ENCODE measurements around the gene NR6A1. TPM values are rescaled to one million over a fixed set of nuclear protein-coding genes. Genes with fewer than 3 reads are reported as not detected.
A peak's percentile ranks its signal among the peaks of the same experiment; 100 is the strongest.

Gene NR6A1
- total and polyA plus RNA-seq, 2 experiments from 2014 or later, result 44.2 to 139 TPM

- Histone ChIP-seq H3K4me2 (peak overlapping the region; percentile 72), H4K20me1 (replicated peaks; ENCODE audit: insufficient read depth) (no peaks in the 10 kb centered on the region), H3K27me3 (ENCODE audit: insufficient read depth) (no peaks in the 10 kb centered on the region), H3K27ac (ENCODE audit: low read depth) (peak overlapping the region; percentile 84; the same call in 1 of the 2 replicates), H3K9me2 (ENCODE audit: insufficient read depth) (no peaks in the 10 kb centered on the region), H3K79me2 (replicated peaks; ENCODE audit: insufficient read depth) (peaks cover 60% of the 10 kb centered on the region), H2AFZ (no peak overlapping the region), H3F3A (replicated peaks; ENCODE audit: low read depth) (no peaks in the 10 kb centered on the region), H3K36me3 (ENCODE audit: insufficient read depth) (no peaks in the 10 kb centered on the region), H3K4me1 (ENCODE audit: insufficient read depth) (peaks cover 73% of the 10 kb centered on the region), H3K4me3 (peak overlapping the region; percentile 46)
- H3K4me3 Mint-ChIP-seq, result peak overlapping the region; percentile 71
- H3K27me3 Mint-ChIP-seq (ENCODE audit: insufficient read depth, low read depth, poor library complexity), result peaks cover 6% of the 10 kb centered on the region
- DNase-seq (ENCODE audit: low spot score), result no peak
- H3K4me1 Mint-ChIP-seq, result peaks cover 88% of the 10 kb centered on the region
- no peaks in the 10 kb centered on the region for H3K36me3 Mint-ChIP-seq (ENCODE audit: low read depth)
- no peak for TF ChIP-seq POLR2AphosphoS5 (IDR thresholded peaks at IDR 0.05; ENCODE audit: low read depth)
- no peak for TF ChIP-seq NANOG (IDR thresholded peaks at IDR 0.05; ENCODE audit: borderline replicate concordance)
- TF ChIP-seq ETS1 (IDR thresholded peaks at IDR 0.05), result no peak
- no peak for TF ChIP-seq REST (IDR thresholded peaks at IDR 0.05; ENCODE audit: unreplicated experiment)
- no peak for TF ChIP-seq EZH2phosphoT487 (IDR thresholded peaks at IDR 0.05; ENCODE audit: unreplicated experiment)
- no peak for TF ChIP-seq EZH2 (IDR thresholded peaks at IDR 0.05; ENCODE audit: low read depth, unreplicated experiment)
- TF ChIP-seq JUNB (IDR thresholded peaks at IDR 0.05; ENCODE audit: unreplicated experiment), result no peak
- TF ChIP-seq CREB1 (CRISPR knock-in tag; IDR thresholded peaks at IDR 0.05; ENCODE audit: low read depth), result no peak
- TF ChIP-seq ZNF462 (CRISPR knock-in tag; IDR thresholded peaks at IDR 0.05), result no peak
- no peak for TF ChIP-seq CTCF (conservative IDR thresholded peaks at IDR 0.05; ENCODE audit: low read depth in 2 of 2)
- no peak for TF ChIP-seq ZNF114 (CRISPR knock-in tag; IDR thresholded peaks at IDR 0.05)
- no peak for TF ChIP-seq STAT1 (IDR thresholded peaks at IDR 0.05; ENCODE audit: unreplicated experiment)
- no peak for TF ChIP-seq ZNF331 (CRISPR knock-in tag; IDR thresholded peaks at IDR 0.05; ENCODE audit: low read depth)
- ATAC-seq, result no peak
- H3K9me3 Mint-ChIP-seq, result no peaks in the 10 kb centered on the region
- H3K27ac Mint-ChIP-seq, result peak overlapping the region; percentile 97
Measured at GRCh38 chr9:124759327-124759726, 11.8 kb downstream of the NR6A1 start.
